ENCODE data around the gene SMAD9.

DNA sequence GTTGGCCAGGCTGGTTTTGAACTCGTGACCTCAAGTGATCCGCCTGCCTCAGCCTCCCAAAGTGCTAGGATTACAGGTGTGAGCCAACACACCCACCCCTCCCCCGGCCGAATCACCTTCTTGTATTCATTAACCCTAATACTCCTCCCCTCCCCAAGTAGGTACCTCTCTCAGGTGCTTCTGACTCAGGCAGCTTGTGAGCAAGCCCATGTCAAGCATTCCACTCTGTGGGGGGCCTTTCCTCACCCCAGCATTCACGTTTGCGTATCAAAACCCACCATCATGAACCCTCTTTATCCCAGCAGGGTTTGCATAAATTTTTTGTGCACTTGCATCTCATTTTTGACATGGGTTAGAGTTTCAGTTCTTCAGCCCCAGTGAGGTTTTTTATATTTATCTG, 124.6 kb downstream of the SMAD9 start:
- TF ChIP-seq, protein P1, sequence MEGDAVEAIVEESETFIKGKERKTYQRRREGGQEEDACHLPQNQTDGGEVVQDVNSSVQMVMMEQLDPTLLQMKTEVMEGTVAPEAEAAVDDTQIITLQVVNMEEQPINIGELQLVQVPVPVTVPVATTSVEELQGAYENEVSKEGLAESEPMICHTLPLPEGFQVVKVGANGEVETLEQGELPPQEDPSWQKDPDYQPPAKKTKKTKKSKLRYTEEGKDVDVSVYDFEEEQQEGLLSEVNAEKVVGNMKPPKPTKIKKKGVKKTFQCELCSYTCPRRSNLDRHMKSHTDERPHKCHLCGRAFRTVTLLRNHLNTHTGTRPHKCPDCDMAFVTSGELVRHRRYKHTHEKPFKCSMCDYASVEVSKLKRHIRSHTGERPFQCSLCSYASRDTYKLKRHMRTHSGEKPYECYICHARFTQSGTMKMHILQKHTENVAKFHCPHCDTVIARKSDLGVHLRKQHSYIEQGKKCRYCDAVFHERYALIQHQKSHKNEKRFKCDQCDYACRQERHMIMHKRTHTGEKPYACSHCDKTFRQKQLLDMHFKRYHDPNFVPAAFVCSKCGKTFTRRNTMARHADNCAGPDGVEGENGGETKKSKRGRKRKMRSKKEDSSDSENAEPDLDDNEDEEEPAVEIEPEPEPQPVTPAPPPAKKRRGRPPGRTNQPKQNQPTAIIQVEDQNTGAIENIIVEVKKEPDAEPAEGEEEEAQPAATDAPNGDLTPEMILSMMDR (conservative IDR thresholded peaks at IDR 0.05) = no peak
- TF ChIP-seq ZFX (IDR thresholded peaks at IDR 0.05) = no peak

All from C4-2B (cell line).